NCI-H1694 treated with DMSO at 0.1 percent for 48 hours (cell line): ENCODE data around the gene NOP14.
"Not testable (repeated sequence)": the region's sequence is repeated elsewhere in the genome, so short reads cannot be mapped to it uniquely, and the experiment has no call there.

Source experiments
- DNase-seq: peaks from one replicate; lab custom pipeline; 2025; lab: John Stamatoyannopoulos, UW

The NOP14 gene

GRCh38 chr4:2931512-2932301, 31.5 kb downstream of the NOP14 start:
- DNase-seq, result no peak

GRCh38 chr4:2930758-2931511, 32.3 kb downstream of the NOP14 start:
- no peak for DNase-seq

- no peak for DNase-seq
Measured at GRCh38 chr4:2930135-2930757, 33.0 kb downstream of the NOP14 start.

- DNase-seq, result no peak
Measured at GRCh38 chr4:2929469-2929868, 33.7 kb downstream of the NOP14 start.

GRCh38 chr4:2928242-2929176, 34.7 kb downstream of the NOP14 start:
- no peak for DNase-seq

GRCh38 chr4:2927696-2928075, 35.5 kb downstream of the NOP14 start:
- no peak for DNase-seq

GRCh38 chr4:2927016-2927695, 36.0 kb downstream of the NOP14 start:
- no peak for DNase-seq

- no peak for DNase-seq
Measured at GRCh38 chr4:2925931-2926860, 37.0 kb downstream of the NOP14 start.

- DNase-seq, result no peak
Measured at GRCh38 chr4:2925496-2925895, 37.7 kb downstream of the NOP14 start.

- DNase-seq, result no peak
Measured at GRCh38 chr4:2924765-2925301, 38.4 kb downstream of the NOP14 start.

- DNase-seq, result no peak
Measured at GRCh38 chr4:2924286-2924685, 38.9 kb downstream of the NOP14 start.

GRCh38 chr4:2923668-2924173, 39.5 kb downstream of the NOP14 start:
- DNase-seq, result no peak

GRCh38 chr4:2923141-2923551, 40.1 kb downstream of the NOP14 start:
- no peak for DNase-seq

- DNase-seq, result not testable (repeated sequence)
Measured at GRCh38 chr4:2922453-2923101, 40.6 kb downstream of the NOP14 start.

- DNase-seq, result not testable (repeated sequence)
Measured at GRCh38 chr4:2918714-2919113, 44.5 kb downstream of the NOP14 start.

GRCh38 chr4:2918300-2918699, 44.9 kb downstream of the NOP14 start:
- DNase-seq, result not testable (repeated sequence)

- DNase-seq, result not testable (repeated sequence)
Measured at GRCh38 chr4:2916696-2917095, 46.5 kb downstream of the NOP14 start.

GRCh38 chr4:2915789-2916188, 47.4 kb downstream of the NOP14 start:
- DNase-seq, result no peak
